MM.1S (cell line): ENCODE results near the gene MYO1G.

Experiments
- CTCF ChIP-seq: fragments of 300-600 bp; sonication (generic); IDR thresholded peaks from 2 replicates; pipeline ENCODE4 v1.5.1; 2016; ENCODE audit warnings: antibody characterized with exemption, low read length, mixed read lengths
- EZH2 ChIP-seq: fragments of 300-600 bp; sonication (generic); optimal IDR thresholded peaks from 2 replicates; pipeline ENCODE3; 2017; ENCODE audit warnings: low read depth, mild to moderate bottlenecking, antibody characterized with exemption, low read length, mixed read lengths

- TF ChIP-seq CTCF (no peak), EZH2 (no peak)
Measured at GRCh38 chr7:44987996-44988395, 9.2 kb upstream of the MYO1G start.
